NCI-H146 (cell line): ENCODE results near the gene FOXP1.
A peak's percentile ranks its signal among the peaks of the same experiment; 100 is the strongest.

ENCODE experiments used
- DNase-seq: peaks from one replicate; lab custom pipeline; 2025; lab: John Stamatoyannopoulos, UW

Gene FOXP1

GRCh38 chr3:71586810-71587242 is 3.3 kb upstream of the FOXP1 start:
- no peak for DNase-seq

- peak; percentile 10 for DNase-seq
Observed at GRCh38 chr3:71585887-71586809, 2.6 kb upstream of the FOXP1 start.

DNA sequence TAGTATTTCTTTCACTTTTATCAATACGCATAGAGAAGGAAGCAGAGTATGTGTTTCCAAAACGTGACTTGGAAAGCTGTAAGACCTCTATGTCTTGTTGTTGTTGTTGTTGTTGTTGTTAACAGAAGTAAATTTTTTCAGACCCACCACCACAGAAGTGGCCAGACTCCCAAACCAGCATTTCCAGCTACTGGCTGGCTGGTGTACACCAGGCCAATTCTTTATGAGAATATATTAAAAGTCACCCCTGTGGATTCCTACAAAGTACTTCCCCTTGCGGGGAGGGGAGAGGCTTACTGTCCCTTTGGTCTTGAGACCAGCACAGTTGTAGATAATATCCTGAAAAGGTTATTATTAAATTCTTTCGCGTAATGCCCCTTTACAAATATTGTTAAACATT is 1.6 kb upstream of the FOXP1 start:
- DNase-seq: no peak

GRCh38 chr3:71584394-71585011 is 975 bp upstream of the FOXP1 start:
- peak; percentile 68 for DNase-seq

DNA sequence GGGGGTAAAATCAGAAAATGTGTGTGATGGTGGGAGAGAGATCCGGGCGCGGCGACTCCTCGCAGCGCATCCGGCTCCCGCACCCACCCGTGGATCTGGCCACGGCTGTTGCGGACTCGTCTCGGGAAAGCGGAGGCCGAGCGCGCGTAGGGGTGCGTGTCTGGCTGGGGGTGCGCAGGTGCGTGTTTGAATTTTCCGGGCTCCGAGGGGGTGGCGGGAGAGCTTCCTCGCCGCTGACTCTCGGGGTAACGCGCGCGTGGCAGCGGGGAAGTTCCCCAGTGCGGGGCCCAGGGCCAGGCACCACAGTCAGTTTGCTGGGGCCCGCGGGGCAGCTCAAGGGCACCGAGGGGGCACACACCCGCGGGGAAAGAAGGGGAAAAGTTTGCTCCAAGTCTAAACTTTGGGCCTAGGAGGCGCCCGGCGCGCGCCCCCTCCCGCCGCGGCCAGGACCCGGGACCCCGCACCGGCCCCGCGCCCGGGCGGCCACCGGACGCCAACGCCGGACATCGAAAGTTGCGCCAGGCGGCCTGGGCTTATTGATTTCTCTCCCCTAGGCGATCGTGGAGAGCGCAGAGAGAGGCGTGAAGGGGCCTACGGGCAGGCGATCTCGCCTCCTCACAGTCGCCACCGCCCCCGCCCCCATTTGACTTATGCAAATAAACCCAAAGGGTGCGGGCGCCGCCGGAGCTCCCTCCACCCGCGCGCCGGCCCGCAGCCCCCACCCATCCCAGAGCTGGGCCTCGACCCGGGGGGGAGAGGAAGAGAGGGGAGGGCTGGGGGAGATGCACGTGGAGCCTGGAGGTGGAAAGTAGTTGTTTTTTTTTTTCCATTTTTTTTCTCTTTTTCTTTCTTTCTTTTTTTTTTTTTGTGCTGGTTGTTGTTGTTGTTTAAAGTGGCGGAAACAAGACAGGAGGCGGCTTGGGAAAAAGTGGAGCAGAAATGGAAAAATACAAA is 639 bp downstream of the FOXP1 start:
- DNase-seq: peak; percentile 84

- peak; percentile 71 for DNase-seq
Observed at GRCh38 chr3:71582036-71582611, 1.4 kb downstream of the FOXP1 start.

DNA sequence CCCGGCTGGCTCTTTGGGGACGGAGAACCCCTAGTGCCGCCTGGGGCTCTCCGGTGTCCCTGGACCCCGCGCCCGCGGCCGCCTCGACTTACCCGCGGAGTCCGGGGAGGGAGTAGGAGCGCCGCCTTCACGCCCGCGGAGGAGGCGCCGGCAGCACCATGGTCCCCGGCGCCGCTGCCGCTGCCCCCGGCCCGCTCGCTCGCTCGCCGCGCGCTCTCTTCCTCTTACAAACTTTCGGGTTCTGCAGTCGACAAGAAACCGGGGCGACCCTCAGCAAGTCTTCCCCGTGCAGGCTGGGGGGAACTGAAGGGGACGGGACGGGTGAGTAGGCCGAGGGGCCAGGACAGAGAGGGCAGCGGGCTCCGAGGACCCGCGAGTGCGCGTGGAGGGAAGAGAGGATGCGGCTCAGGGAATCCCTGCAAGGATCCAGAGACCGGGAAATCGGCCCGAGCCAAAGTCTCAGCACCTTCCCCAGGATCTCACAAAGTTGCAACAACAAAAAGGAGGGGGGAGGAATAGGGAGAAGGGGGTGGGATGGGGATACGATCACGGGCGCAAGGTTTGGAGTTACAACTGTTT is 2.0 kb downstream of the FOXP1 start:
- DNase-seq: peak; percentile 31

DNA sequence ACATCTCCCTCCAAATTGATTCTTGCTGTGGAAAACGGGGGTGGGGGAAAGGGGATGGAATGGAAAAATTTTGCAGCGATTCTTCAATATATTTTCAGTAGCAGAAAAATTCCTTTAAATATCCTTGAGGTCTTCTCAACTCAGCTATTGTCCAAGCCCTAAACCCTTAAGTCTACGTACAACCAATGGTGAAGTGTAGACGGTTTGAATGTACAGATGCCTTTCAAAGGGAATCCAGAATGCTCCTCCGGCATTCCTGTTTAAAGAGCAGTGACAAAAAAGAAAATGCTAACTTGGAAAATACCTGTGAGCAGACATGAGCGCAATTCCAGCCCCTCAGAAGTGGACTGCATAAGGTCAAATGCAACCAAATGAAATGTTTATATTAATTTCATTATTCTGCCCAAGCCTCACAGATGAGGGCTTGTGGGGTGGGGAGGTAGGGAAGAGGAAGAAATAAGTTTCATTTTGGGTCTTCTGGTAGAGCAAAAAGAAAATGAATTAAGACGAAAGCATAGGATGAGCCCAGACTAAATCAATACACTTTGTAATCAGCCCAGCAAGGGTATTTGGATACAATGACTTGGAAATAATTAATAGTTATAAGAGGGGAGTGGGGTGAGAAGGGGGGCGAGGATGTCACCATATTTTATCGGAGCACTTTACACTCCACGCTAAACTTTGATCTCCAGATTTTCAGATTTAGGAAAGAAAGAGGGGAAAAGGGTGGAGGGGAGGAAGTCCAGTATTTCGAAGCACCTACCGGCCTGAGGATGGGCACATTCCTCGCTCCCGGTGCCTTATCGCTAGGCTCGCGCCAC is 2.7 kb downstream of the FOXP1 start:
- DNase-seq: no peak

DNA sequence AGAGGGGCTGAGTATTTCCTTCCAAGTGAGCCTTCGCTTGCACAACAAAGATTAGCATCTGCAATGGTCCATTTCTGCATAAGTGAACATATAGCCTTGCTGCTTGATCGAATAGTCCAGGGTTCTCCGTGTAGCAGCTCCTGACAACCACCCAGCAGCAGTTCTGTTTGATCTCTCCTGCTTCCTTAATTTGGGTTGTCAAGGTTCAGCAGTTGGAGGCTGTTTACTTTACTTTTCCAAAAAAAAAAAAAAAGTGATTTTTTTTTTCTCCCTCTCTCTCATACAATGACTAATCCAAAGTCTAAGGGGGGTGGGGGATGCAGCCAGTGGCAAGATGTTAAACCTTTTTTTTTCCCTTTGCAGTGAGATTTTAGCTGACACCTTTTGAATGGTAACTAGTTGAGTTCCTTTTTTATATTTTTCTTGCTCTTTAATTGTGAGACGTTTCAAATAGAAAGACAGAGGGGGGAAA is 3.6 kb downstream of the FOXP1 start:
- DNase-seq: peak; percentile 79

DNA sequence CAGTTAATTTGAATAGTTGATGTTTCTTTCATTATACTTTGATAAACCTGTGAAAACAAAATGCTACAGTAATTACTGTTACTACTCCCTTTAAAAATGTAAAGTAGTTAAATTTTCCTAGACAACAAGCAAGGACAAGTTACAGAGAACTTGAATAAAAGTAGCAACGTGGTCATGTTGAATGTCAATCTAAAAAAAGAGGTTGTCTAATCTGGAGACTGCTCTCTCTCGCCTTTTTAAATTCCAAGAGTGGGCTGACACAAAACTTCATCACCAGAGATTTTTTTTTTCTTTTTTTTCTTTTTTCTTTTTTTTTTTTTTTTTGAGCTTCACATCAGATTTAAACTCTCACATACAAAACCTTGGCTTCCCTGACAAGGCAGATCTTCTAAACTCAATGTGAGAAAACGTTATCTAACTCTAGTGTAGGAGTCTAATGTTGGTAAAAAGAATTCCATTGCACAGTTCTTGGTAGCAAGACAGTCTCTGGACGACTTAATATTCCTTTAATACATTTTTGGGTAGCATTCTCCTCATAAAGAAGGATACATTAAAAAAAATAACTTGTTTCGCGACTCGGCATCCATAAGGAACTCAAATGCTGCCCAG is 4.1 kb downstream of the FOXP1 start:
- no peak for DNase-seq

DNA sequence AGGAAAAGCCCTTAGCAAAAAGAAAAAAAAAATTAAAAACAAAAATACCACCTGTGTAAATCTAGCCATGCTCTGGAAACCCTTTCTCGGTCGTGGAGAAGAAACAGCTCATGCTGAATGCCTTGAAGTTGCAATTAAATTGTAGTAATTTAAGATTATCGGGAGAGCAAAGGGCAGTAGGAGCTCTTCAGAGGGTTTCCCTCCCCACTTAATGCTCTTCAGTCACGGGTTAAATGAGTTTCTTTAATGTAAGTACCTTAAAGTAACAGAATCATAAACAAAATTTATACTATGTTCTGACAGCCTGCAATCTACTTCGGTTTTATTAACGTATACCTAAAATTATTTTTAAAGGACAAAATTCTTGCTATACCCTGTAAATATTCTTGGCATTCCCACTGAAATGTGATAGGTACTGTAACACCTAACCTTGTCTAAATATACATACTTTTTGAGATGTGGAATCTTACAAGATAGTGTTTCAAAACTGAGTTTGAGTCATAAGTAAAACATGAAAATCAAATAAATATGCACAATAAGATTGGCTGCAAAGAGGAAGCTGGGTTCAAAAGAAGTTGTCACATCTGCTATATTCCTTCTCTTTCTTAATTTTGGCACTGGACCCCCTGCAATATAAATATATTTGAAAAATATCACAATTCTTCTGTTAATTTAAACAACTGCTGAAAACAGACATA is 5.3 kb downstream of the FOXP1 start:
- no peak for DNase-seq

DNA sequence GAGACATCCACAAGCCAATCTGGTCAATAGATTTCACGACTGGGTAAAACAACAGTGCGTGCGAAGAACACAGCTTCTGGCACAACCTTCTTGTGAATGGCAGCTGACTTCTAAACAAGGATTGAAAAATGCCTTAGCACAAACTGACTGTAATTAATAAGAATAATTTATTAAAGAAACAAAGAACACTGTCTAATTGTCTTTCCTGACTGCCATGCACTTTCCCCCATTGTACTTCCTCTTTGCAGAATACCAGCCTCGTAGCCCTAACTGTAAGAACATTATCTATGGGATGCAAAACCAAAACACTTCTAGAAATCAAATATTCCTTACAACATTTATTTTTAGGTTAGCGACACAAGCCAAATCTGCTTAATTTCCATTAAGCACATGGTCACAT is 6.5 kb downstream of the FOXP1 start:
- DNase-seq: no peak

- no peak for DNase-seq
Observed at GRCh38 chr3:71575433-71575832, 8.1 kb downstream of the FOXP1 start.

DNA sequence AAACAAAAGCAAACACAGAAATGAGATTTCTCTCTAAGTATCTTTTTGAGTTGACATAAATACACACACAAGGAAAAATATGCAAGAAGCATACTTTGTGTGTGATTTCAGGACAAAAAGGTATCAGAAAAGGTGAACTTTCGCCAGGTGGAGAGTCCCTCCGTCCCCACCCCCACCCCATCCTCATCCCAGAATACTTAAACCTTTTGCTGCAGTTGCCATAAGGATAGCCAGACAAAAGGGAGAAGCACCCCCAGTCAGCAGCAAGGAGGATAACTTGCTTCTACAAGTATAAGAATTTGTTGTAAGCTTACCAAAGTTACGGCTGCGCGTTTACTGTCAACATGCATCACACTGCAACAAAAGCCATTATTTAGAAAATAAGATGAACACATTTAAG is 10.3 kb downstream of the FOXP1 start:
- DNase-seq: no peak

GRCh38 chr3:71570546-71570945 is 13.0 kb downstream of the FOXP1 start:
- DNase-seq: no peak

DNA sequence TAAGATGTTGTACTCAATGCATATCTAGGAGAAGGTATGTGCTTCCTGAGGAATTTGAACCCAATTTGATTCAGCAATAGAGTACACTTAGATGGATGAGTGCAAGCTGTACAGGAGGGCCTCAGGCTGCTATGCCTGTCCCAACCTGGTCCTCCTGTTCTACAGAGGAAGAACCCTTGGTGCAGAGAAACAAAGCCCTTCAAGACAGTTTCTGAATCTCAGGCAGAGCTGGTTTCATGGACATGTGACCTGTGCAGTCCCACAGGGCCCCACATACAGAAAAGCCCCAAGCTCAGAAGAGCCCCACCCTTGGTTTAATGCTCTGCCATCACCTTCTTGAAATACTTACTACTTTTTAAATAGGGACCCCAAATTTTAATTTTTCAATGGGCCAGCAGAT is 15.3 kb downstream of the FOXP1 start:
- DNase-seq: no peak

GRCh38 chr3:71566776-71567175 is 16.8 kb downstream of the FOXP1 start:
- no peak for DNase-seq

GRCh38 chr3:71565976-71566375 is 17.6 kb downstream of the FOXP1 start:
- no peak for DNase-seq

DNA sequence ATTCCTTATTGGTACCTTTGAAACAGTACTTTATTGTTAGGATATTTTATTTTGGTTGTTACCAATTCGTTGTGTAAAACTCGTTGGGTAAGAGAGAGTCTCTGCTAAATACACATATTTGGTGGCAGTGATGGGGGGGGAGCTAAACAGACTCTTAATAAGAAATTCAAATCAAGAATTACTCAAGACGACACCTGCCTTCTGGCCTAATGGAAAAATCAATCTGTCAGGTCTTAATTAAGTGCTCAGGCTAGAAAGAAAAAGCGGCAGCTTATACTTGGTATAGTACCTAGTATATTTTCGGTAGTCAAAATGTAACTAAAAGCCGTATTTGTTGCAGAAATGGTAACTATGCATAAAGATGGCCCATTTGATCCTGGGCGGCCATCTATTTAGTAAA is 18.2 kb downstream of the FOXP1 start:
- no peak for DNase-seq

DNA sequence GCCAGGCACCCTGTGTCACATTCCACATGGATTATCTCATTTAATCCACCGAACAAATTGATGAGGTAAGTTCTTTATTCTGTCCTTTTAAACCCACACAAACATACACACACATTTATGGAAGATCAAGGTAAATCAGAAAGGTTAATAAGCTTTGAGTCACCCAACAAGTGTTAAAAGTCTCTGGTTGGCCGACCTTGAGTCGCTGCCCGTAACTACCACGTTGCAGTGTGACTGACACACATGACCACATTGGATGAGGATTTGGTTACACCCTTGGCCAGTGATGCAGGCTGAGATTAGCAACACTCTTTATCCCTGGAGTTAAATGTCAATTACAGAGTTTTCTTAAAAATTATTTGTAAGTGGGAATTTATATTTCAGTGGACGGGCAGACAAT is 19.2 kb downstream of the FOXP1 start:
- no peak for DNase-seq
